GM12878 (cell line): Measurements from ENCODE around the gene TGM2. TPM values are rescaled to one million over a fixed set of nuclear protein-coding genes. Genes with fewer than 3 reads are reported as not detected.

Experiments used
- ATAC-seq: fragments of 200-7000 bp; cut with Tn5 transposase; 3 replicates; pipeline ENCODE4 v1.9.1; 2020; ENCODE audit warnings: mild to moderate bottlenecking, moderate library complexity
- BruUV-seq: library from RNA; stranded (reverse); fragments of 400-500 nt; replicated peaks from 2 replicates; lab custom pipeline; 2021; lab: Mats Ljungman, UMichigan
- CTCF ChIA-PET: fragments of 300-600 bp; sonication (Branson Sonifier 250); formaldehyde crosslinking; extraction: SDS; loops from one replicate; lab custom pipeline; 2021; ENCODE audit warnings: inconsistent platforms; lab: Yijun Ruan, JAX
- POLR2A ChIA-PET: fragments of 350-600 bp; formaldehyde crosslinking; extraction: SDS; loops from one replicate; lab custom pipeline; 2021; ENCODE audit warnings: inconsistent platforms; lab: Charles Lee
- RAD21 ChIA-PET: fragments of 300-600 bp; sonication (Branson Sonifier 250); formaldehyde crosslinking; loops from one replicate; lab custom pipeline; 2023; ENCODE audit warnings: antibody characterized with exemption; ENCODE audit not compliant: unreplicated experiment; lab: Charles Lee
- SMC1A ChIA-PET: fragments of 300-600 bp; sonication (Branson Sonifier 250); formaldehyde crosslinking; loops from one replicate; lab custom pipeline; 2023; ENCODE audit not compliant: unreplicated experiment, uncharacterized antibody; lab: Charles Lee
- DNase-seq: peaks from one replicate; pipeline ENCODE4 v3.0.0-alpha.2; 2011; ENCODE audit warnings: low read depth, low spot score
- FAIRE-seq: peaks from 3 replicates; lab custom pipeline; 2011; peaks lifted over from hg19 to GRCh38; lab: Jason Lieb, UNC
- H2AFZ ChIP-seq: 2 replicates; pipeline ENCODE4 v1.6.0; 2011; ENCODE audit warnings: low read depth, low read length, control low read depth; ENCODE audit not compliant: control insufficient read depth
- H3K27ac ChIP-seq: 2 replicates; pipeline ENCODE4 v1.5.1; 2011; ENCODE audit warnings: control low read depth; ENCODE audit not compliant: control insufficient read depth, insufficient read depth
- H3K27me3 ChIP-seq, 2 experiments: replicated peaks in 1 of 2; 2 replicates each; pipeline versions ENCODE4 v1.6.0 to v1.6.1; 2011; ENCODE audit warnings: low read length in 1 of 2; ENCODE audit not compliant: control insufficient read depth in 2 of 2, insufficient read depth in 2 of 2
- H3K36me3 ChIP-seq, 2 experiments: 2 replicates each; pipeline ENCODE4 v1.5.1; 2011; ENCODE audit warnings: low read length in 1 of 2; ENCODE audit not compliant: control insufficient read depth in 2 of 2, insufficient read depth in 2 of 2
- H3K4me1 ChIP-seq: 2 replicates; pipeline ENCODE4 v1.6.1; 2011; ENCODE audit warnings: mild to moderate bottlenecking, low read length, moderate library complexity, mixed read lengths; ENCODE audit not compliant: control insufficient read depth, insufficient read depth
- H3K4me2 ChIP-seq: 2 replicates; pipeline ENCODE4 v1.6.0; 2011; ENCODE audit warnings: control low read depth; ENCODE audit not compliant: control insufficient read depth, insufficient read depth
- H3K4me3 ChIP-seq: fragments of 200-600 bp; sonication (generic); 2 replicates; pipeline ENCODE4 v1.5.1; 2016
- H3K79me2 ChIP-seq: 2 replicates; pipeline ENCODE4 v1.6.0; 2011; ENCODE audit warnings: low read length; ENCODE audit not compliant: control insufficient read depth, insufficient read depth
- H3K9ac ChIP-seq: 2 replicates; pipeline ENCODE4 v1.8.0; 2011; ENCODE audit warnings: low read length, control low read depth, mixed read lengths; ENCODE audit not compliant: control insufficient read depth, insufficient read depth
- H3K9me3 ChIP-seq: replicated peaks from 3 replicates; pipeline ENCODE4 v1.5.1; 2011; ENCODE audit warnings: mild to moderate bottlenecking, low read length; ENCODE audit not compliant: control insufficient read depth, insufficient read depth
- H4K20me1 ChIP-seq: 2 replicates; pipeline ENCODE4 v1.6.0; 2011; ENCODE audit not compliant: control insufficient read depth, insufficient read depth
- BCL11A ChIP-seq: IDR thresholded peaks from 2 replicates; pipeline ENCODE4 v1.6.1; 2011; ENCODE audit warnings: low read depth, low read length
- CBX3 ChIP-seq: fragments of 200-600 bp; sonication (generic); IDR thresholded peaks from 2 replicates; pipeline ENCODE4 v1.6.1; 2016; ENCODE audit warnings: low read depth, borderline replicate concordance
- EED ChIP-seq: sonication (generic); IDR thresholded peaks from 2 replicates; pipeline ENCODE4 v1.6.1; 2016; ENCODE audit warnings: antibody characterized with exemption, low read depth
- EP300 ChIP-seq, 2 experiments: fragments of 150-350 bp in 1 of 2; IDR thresholded peaks; 2 replicates each; pipeline ENCODE4 v1.6.1; 2011 to 2012; ENCODE audit warnings: low read depth in 2 of 2, low read length in 2 of 2, borderline replicate concordance in 1 of 2, improper control_type of control experiment in 1 of 2, inconsistent platforms in 1 of 2; ENCODE audit not compliant: control insufficient read depth in 1 of 2
- HCFC1 ChIP-seq: fragments of 150-350 bp; IDR thresholded peaks from 2 replicates; pipeline ENCODE4 v1.6.1; 2014; ENCODE audit warnings: low read length
- LARP7 ChIP-seq: fragments of 450-650 bp; IDR thresholded peaks from 2 replicates; pipeline ENCODE4 v1.6.1; 2017; ENCODE audit warnings: mild to moderate bottlenecking
- NFXL1 ChIP-seq: fragments of 450-650 bp; IDR thresholded peaks from 2 replicates; pipeline ENCODE4 v1.6.1; 2017; ENCODE audit warnings: antibody characterized with exemption, mild to moderate bottlenecking, borderline replicate concordance
- NFYA ChIP-seq: IDR thresholded peaks from 2 replicates; pipeline ENCODE4 v1.6.1; 2011; ENCODE audit warnings: low read depth, mild to moderate bottlenecking, low read length, improper control_type of control experiment, borderline replicate concordance
- PRDM15 ChIP-seq: fragments of 450-650 bp; formaldehyde crosslinking; IDR thresholded peaks from 2 replicates; pipeline ENCODE4 v1.4.0; 2020; ENCODE audit warnings: mild to moderate bottlenecking, moderate library complexity
- RELA ChIP-seq: fragments of 450-650 bp; IDR thresholded peaks from 2 replicates; pipeline ENCODE4 v1.8.0; 2014; ENCODE audit warnings: borderline replicate concordance; ENCODE audit not compliant: partially characterized antibody
- REST ChIP-seq: IDR thresholded peaks from 2 replicates; pipeline ENCODE4 v1.6.1; 2012; ENCODE audit warnings: mild to moderate bottlenecking, low read depth, low read length
- SMC3 ChIP-seq: IDR thresholded peaks from 2 replicates; pipeline ENCODE4 v1.6.1; 2011; ENCODE audit warnings: low read length, improper control_type of control experiment, borderline replicate concordance
- SREBF2 ChIP-seq: IDR thresholded peaks from 2 replicates; pipeline ENCODE4 v1.6.1; 2012; ENCODE audit warnings: mild to moderate bottlenecking, low read length
- STAT3 ChIP-seq: IDR thresholded peaks from 2 replicates; pipeline ENCODE4 v1.6.1; 2011; ENCODE audit warnings: low read depth, low read length, improper control_type of control experiment
- WGBS: methylation state at CpG from one replicate; pipeline ENCODE4 v1.1.6; 2016; ENCODE audit warnings: low lambda C conversion rate; ENCODE audit not compliant: insufficient replicate concordance, insufficient coverage; ENCODE audit errors: missing lambda C conversion rate; 5-methylcytosine and 5-hydroxymethylcytosine counted together
- in situ Hi-C: fragments of 300-500 bp; cut with MboI; formaldehyde crosslinking; loops from 9 replicates; pipeline ENCODE4 v1.14.3; 2018; ENCODE audit warnings: mixed read lengths
- intact Hi-C: fragments of 100-400 bp; cut with micrococcal nuclease; formaldehyde crosslinking; loops from one replicate; pipeline ENCODE4 v1.14.2; 2022; ENCODE audit not compliant: unreplicated experiment
- polyA plus RNA-seq, 11 experiments: library from polyadenylated mRNA; depleted of rRNA in 4 of 11; unstranded in 6 of 11; stranded (reverse) in 5 of 11; fragments of >200 nt; fragmentation: Nextera tagmentation in 4 of 11; fragmentation: Illumina TruSeq in 1 of 11; extraction: Ambion mirVana in 4 of 11; extraction: Trizol in 1 of 11; gene quantifications; 1 replicate in 1 of 11; 2 replicates in 10 of 11; pipeline versions ENCODE4 v1.2.1 to v1.2.3, GENCODE V29; 2011 to 2016; ENCODE audit warnings: inconsistent platforms in 2 of 11, missing spikeins in 2 of 11, low read depth in 1 of 11
- total RNA-seq, 4 experiments: library from RNA; depleted of rRNA in 3 of 4; stranded (reverse); fragments of >200 nt in 3 of 4; fragmentation: Illumina TruSeq in 1 of 4; extraction: Trizol in 1 of 4; gene quantifications; 2 replicates each; pipeline versions ENCODE4 v1.2.1 to v1.2.3, GENCODE V29; 2013 to 2021
- TF ChIP-seq, protein P1 (sequence below): IDR thresholded peaks from 2 replicates; pipeline ENCODE4 v1.6.1; 2011; ENCODE audit warnings: low read depth, mild to moderate bottlenecking, low read length, moderate library complexity, borderline replicate concordance; ENCODE audit errors: extremely low read depth
- TF ChIP-seq, protein P2 (sequence below): IDR thresholded peaks from 2 replicates; pipeline ENCODE4 v1.6.1; 2012; ENCODE audit warnings: low read length, inconsistent platforms

TGM2 gene
- total and polyA plus RNA-seq, 10 of the 15 experiments (the other 5 are each of a cell fraction or from before 2014, with no cell fraction given), result 0.11 to 1.9 (median 0.51) TPM

DNA sequence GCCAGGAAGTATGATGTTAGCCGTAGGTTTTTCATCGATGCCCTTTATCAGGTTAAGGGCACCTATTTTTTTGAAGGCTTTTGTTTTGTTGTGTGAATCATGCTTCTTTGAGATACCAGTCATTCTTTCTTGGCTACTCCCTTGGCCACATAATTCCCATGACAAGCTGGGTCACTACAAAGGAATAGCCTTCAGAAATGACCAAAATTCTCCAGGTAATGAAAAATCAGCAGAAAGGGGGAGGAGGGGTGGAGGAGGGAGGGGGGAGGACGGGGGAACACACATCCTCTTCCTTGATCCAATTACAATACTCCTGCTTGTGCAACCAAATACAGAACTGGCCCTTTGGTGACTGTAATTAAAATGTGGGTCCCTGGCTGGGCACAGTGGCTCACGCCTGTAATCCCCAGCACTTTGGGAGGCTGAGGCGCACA is 21.7 kb upstream of the TGM2 start:
- H3K4me1 ChIP-seq, result no peaks in the 10 kb centered on the region
- no TSS peak for BruUV-seq
- intact Hi-C loops, result no loop called here
- no peak overlapping the region for H3K27ac ChIP-seq
- in situ Hi-C loops, result no loop called here
- 37% methylated on average over 4 of the region's 5 CpGs for WGBS
- no peaks in the 10 kb centered on the region for H3K27me3 ChIP-seq
- H2AFZ ChIP-seq, result no peak overlapping the region
- no peak overlapping the region for H3K9ac ChIP-seq
- H3K4me2 ChIP-seq, result no peak overlapping the region
- ATAC-seq (no peak), FAIRE-seq (no peak), DNase-seq (no peak)
- no peaks in the 10 kb centered on the region for H3K36me3 ChIP-seq
- CTCF ChIA-PET, result no interaction called here
- no peaks in the 10 kb centered on the region for H3K79me2 ChIP-seq
- H3K4me3 ChIP-seq, result no peak overlapping the region
- RAD21 ChIA-PET, result no interaction called here
- H4K20me1 ChIP-seq, result no peaks in the 10 kb centered on the region
- SMC1A ChIA-PET, result interaction anchor here (0.6 kb wide), 1 partner anchor 1042 kb away, joined by 3 read pairs; no protein-coding TSS in a partner anchor
- POLR2A ChIA-PET, result no interaction called here
- no peaks in the 10 kb centered on the region for H3K9me3 ChIP-seq
- no peak for TF ChIP-seq NFYA
- no peak for TF ChIP-seq HCFC1
- TF ChIP-seq, protein P1, sequence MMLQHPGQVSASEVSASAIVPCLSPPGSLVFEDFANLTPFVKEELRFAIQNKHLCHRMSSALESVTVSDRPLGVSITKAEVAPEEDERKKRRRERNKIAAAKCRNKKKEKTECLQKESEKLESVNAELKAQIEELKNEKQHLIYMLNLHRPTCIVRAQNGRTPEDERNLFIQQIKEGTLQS, result no peak
- no peak for TF ChIP-seq PRDM15 (CRISPR knock-in tag)
- no peak for TF ChIP-seq CBX3
- TF ChIP-seq, protein P2, sequence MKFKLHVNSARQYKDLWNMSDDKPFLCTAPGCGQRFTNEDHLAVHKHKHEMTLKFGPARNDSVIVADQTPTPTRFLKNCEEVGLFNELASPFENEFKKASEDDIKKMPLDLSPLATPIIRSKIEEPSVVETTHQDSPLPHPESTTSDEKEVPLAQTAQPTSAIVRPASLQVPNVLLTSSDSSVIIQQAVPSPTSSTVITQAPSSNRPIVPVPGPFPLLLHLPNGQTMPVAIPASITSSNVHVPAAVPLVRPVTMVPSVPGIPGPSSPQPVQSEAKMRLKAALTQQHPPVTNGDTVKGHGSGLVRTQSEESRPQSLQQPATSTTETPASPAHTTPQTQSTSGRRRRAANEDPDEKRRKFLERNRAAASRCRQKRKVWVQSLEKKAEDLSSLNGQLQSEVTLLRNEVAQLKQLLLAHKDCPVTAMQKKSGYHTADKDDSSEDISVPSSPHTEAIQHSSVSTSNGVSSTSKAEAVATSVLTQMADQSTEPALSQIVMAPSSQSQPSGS, result no peak
- TF ChIP-seq NFXL1, result no peak
- no peak for TF ChIP-seq BCL11A
- TF ChIP-seq EED, result no peak
- TF ChIP-seq SMC3, result no peak
- no peak for TF ChIP-seq SREBF2
- TF ChIP-seq RELA, result no peak
- no peak for TF ChIP-seq LARP7
- TF ChIP-seq REST, result no peak
- TF ChIP-seq EP300 (IDR thresholded peaks at IDR 0.05; ENCODE audit: borderline replicate concordance in 1 of 2, control insufficient read depth in 1 of 2, low read depth in 2 of 2, low read length in 2 of 2), result no peak
- no peak for TF ChIP-seq STAT3
